Suppressor macrophage (primary cell): ENCODE results near the gene KRT40.
A peak's percentile ranks its signal among the peaks of the same experiment; 100 is the strongest.

Experiments
- DNase-seq, 4 experiments: peaks; one replicate each; pipeline ENCODE4 v3.0.0-alpha.2; 2020 to 2022

Gene KRT40

GRCh38 chr17:40951011-40951622, 33.0 kb downstream of the KRT40 start:
- no peak for DNase-seq

GRCh38 chr17:40950176-40950575, 34.0 kb downstream of the KRT40 start:
- no peak for DNase-seq

GRCh38 chr17:40949418-40949817, 34.7 kb downstream of the KRT40 start:
- DNase-seq, result peak in 1 of 4 experiments; percentile 6

GRCh38 chr17:40947929-40948328, 36.2 kb downstream of the KRT40 start:
- DNase-seq, result no peak

- DNase-seq, result no peak
These were observed 38.7 kb downstream of the KRT40 start for GRCh38 chr17:40945414-40945813.

- no peak for DNase-seq
These were observed 39.6 kb downstream of the KRT40 start for GRCh38 chr17:40944531-40944930.

- no peak for DNase-seq
These were observed 41.6 kb downstream of the KRT40 start for GRCh38 chr17:40942553-40942952.

GRCh38 chr17:40940266-40940665, 43.9 kb downstream of the KRT40 start:
- DNase-seq, result no peak

GRCh38 chr17:40938981-40939380, 45.1 kb downstream of the KRT40 start:
- DNase-seq, result no peak

- DNase-seq, result peak in 1 of 4 experiments; percentile 10
These were observed 46.7 kb downstream of the KRT40 start, which contains the start of gene KRT23 for GRCh38 chr17:40937384-40937819. KRT23 (minus strand) TSS chr17:40937646; CDS start chr17:40936603, 1,043 bp downstream.

- no peak for DNase-seq
These were observed 47.1 kb downstream of the KRT40 start for GRCh38 chr17:40936976-40937375.

GRCh38 chr17:40936437-40936971, 47.6 kb downstream of the KRT40 start:
- DNase-seq, result peak; percentile 16 to 54 (median 41)

- DNase-seq, result no peak
These were observed 48.5 kb downstream of the KRT40 start for GRCh38 chr17:40935624-40936023.

GRCh38 chr17:40932608-40933007, 51.5 kb downstream of the KRT40 start:
- DNase-seq, result no peak

- DNase-seq, result peak; percentile 15 to 53 (median 34)
These were observed 52.8 kb downstream of the KRT40 start for GRCh38 chr17:40931311-40931710.
